Tibial nerve (tissue), 4 donors: ENCODE results near the gene KCTD5.

Experiments
- EP300 ChIP-seq, 2 donors: sonication (generic); formaldehyde crosslinking; IDR thresholded peaks; one replicate each; pipeline ENCODE4 v1.6.1; 2017; ENCODE audit warnings: antibody characterized with exemption in 2 of 2, mild to moderate bottlenecking in 1 of 2
- POLR2A ChIP-seq, 2 donors: fragments of 450-650 bp; IDR thresholded peaks; one replicate each; pipeline ENCODE4 v1.6.1; 2017; ENCODE audit warnings: antibody characterized with exemption in 2 of 2, mild to moderate bottlenecking in 2 of 2, moderate library complexity in 2 of 2
- TF ChIP-seq, protein P1 (sequence below), 5 experiments: fragments of 200-600 bp in 3 of 5; fragments of 450-650 bp in 2 of 5; sonication (generic) in 3 of 5; IDR thresholded peaks; one replicate each; pipeline ENCODE4 v1.5.1; 2016 to 2019; ENCODE audit warnings: antibody characterized with exemption in 5 of 5, mild to moderate bottlenecking in 3 of 5, moderate library complexity in 2 of 5

DNA sequence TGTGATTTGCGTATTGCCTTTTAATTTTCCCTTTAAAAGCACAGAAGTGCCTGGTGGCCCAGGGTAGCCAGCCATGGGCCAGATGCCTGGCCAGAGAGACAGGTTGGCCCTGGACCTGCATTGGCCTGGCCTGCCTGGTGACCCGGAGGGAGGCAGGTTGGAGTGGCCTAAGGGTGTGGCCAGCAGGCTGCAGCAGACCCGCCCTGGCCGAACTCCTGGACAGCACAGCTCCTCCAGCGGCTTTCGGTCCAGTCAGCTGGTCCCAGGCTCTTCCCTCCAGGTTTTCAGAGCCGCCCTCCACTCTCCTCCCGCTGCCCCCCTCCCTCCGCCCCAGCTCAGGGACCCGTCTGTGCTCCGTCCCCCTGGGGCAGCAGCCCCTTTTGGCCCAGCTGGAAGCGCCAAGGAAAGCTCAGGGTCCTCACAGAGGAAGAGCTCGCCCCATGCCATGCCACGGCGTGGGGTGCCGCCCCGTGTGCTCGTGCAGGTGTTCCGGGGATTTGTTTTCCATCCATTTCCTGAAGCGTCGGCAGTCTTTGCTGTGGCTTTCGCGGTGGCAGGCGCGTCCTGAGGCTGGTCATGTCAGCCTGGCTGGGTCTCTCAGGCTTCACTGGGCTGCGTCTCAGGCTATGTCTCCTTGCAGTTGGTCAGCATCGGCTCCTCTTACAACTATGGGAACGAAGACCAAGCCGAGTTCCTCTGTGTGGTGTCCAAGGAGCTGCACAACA is 19.6 kb downstream of the KCTD5 start:
- TF ChIP-seq, protein P1, sequence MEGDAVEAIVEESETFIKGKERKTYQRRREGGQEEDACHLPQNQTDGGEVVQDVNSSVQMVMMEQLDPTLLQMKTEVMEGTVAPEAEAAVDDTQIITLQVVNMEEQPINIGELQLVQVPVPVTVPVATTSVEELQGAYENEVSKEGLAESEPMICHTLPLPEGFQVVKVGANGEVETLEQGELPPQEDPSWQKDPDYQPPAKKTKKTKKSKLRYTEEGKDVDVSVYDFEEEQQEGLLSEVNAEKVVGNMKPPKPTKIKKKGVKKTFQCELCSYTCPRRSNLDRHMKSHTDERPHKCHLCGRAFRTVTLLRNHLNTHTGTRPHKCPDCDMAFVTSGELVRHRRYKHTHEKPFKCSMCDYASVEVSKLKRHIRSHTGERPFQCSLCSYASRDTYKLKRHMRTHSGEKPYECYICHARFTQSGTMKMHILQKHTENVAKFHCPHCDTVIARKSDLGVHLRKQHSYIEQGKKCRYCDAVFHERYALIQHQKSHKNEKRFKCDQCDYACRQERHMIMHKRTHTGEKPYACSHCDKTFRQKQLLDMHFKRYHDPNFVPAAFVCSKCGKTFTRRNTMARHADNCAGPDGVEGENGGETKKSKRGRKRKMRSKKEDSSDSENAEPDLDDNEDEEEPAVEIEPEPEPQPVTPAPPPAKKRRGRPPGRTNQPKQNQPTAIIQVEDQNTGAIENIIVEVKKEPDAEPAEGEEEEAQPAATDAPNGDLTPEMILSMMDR (IDR thresholded peaks at IDR 0.05): no peak
- no peak for TF ChIP-seq POLR2A (IDR thresholded peaks at IDR 0.05)
- no peak for TF ChIP-seq EP300 (IDR thresholded peaks at IDR 0.05)
